ENCODE results near the gene TMEM266. TPM values are rescaled to one million over a fixed set of nuclear protein-coding genes. Genes with fewer than 3 reads are reported as not detected.

TMEM266 gene
- total RNA-seq, 6 donors from 2014 or later = 0.59 to 2.4 (median 1.2) TPM; not detected in 1

DNA sequence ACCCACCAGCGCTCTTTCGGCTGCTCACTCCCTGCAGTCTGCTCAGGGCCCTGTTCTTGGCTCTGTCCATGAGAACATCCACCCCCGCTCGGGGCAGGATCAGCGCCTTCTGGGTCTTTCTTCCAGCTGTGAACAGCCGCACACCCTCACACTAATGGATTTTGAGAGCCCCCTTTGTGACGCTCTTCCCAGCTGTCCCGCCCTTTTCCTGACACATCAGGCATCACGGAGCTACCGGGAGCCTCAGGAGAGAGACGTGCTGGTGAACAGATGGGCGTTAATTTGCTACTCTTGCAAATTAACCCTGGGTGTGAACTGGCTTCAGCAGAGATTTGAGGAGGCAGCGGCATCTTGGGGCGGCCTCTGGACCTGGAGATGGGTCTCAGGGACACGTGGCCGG, 113.0 kb downstream of the TMEM266 start:
- H3K27ac ChIP-seq = no peak overlapping the region
- H3K36me3 ChIP-seq = no peaks in the 10 kb centered on the region
- peaks cover 0 to 13% (median 11%) of the 10 kb centered on the region in 4 donors for H3K4me1 ChIP-seq
- WGBS, 2 donors = 75 to 88% methylated on average over 16 of the region's 16 CpGs
- DNase-seq = no peak
- no peak overlapping the region for H3K4me3 ChIP-seq
- H3K9me3 ChIP-seq = no peaks in the 10 kb centered on the region
- no peak for ATAC-seq (ENCODE audit: low FRiP score in 2 of 2)
- no peaks in the 10 kb centered on the region for H3K27me3 ChIP-seq
- TF ChIP-seq EP300 (IDR thresholded peaks at IDR 0.05) = no peak
- TF ChIP-seq, protein P1, sequence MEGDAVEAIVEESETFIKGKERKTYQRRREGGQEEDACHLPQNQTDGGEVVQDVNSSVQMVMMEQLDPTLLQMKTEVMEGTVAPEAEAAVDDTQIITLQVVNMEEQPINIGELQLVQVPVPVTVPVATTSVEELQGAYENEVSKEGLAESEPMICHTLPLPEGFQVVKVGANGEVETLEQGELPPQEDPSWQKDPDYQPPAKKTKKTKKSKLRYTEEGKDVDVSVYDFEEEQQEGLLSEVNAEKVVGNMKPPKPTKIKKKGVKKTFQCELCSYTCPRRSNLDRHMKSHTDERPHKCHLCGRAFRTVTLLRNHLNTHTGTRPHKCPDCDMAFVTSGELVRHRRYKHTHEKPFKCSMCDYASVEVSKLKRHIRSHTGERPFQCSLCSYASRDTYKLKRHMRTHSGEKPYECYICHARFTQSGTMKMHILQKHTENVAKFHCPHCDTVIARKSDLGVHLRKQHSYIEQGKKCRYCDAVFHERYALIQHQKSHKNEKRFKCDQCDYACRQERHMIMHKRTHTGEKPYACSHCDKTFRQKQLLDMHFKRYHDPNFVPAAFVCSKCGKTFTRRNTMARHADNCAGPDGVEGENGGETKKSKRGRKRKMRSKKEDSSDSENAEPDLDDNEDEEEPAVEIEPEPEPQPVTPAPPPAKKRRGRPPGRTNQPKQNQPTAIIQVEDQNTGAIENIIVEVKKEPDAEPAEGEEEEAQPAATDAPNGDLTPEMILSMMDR (IDR thresholded peaks at IDR 0.05) = no peak
- no peak for TF ChIP-seq POLR2A (IDR thresholded peaks at IDR 0.05)
- TF ChIP-seq POLR2AphosphoS5 (IDR thresholded peaks at IDR 0.05) = no peak

DNA sequence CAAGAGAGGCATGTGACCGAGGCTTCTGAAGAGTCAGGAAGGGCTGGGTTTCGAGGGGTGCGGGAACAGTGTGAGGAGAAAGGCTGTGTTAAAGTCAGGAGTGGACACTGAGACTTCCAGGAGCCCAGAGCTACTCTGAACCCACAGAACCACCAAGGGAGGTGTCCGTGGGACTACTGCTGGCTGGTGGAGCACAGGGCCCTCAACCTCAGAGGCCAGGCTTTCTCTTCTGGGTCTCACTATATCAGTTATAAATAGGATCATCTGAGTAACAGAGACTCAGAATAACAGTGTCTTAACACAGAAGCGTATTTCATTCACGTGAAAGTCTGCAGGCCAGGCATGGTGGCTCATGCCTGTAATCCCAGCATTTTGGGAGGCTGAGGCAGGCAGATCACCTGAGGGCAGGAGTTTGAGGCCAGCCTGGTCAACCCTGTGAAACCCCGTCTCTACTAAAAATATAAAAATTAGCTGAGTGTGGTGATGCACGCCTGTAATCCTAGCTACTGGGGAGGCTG, 113.6 kb downstream of the TMEM266 start:
- H3K27me3 ChIP-seq = no peaks in the 10 kb centered on the region
- H3K27ac ChIP-seq = no peak overlapping the region
- no peak overlapping the region for H3K4me3 ChIP-seq
- no peak for DNase-seq
- H3K4me1 ChIP-seq = peaks cover 0 to 13% (median 11%) of the 10 kb centered on the region in 4 donors
- 78 to 87% methylated on average over 8 of the region's 8 CpGs for WGBS, 2 donors
- no peaks in the 10 kb centered on the region for H3K36me3 ChIP-seq
- ATAC-seq (ENCODE audit: low FRiP score in 2 of 2) = no peak
- no peaks in the 10 kb centered on the region for H3K9me3 ChIP-seq
- TF ChIP-seq POLR2AphosphoS5 (IDR thresholded peaks at IDR 0.05) = no peak
- TF ChIP-seq EP300 (IDR thresholded peaks at IDR 0.05) = no peak
- TF ChIP-seq, protein P1 (IDR thresholded peaks at IDR 0.05) = no peak

DNA sequence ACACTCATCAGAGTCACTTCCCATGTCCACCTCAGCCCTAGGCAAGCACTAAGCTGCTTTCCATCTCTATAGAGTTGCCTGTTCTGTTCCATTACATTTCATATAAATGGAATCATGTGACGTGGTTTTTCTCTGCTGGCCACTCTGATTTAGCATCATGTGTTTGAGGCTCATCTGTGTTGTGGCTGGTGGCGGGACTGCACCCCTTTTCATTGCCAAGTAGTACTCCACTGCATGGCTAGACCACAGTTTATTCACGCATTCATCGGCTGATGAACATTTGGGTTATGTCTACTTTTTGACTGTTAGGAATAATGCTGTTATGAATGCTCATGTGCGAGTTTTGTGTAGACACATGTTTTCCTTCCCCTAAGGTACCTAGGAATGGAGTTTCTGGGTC, 114.9 kb downstream of the TMEM266 start:
- Histone ChIP-seq H3K27ac (no peak overlapping the region), H3K36me3 (no peaks in the 10 kb centered on the region), H3K9me3 (no peaks in the 10 kb centered on the region), H3K4me1 (peaks cover 0 to 10% (median 7%) of the 10 kb centered on the region in 4 donors), H3K4me3 (no peak overlapping the region), H3K27me3 (no peaks in the 10 kb centered on the region)
- no peak for TF ChIP-seq POLR2AphosphoS5 (IDR thresholded peaks at IDR 0.05)
- 83 to 94% methylated on average over 5 of the region's 5 CpGs for WGBS, 2 donors
- DNase-seq = no peak
- no peak for ATAC-seq (ENCODE audit: low FRiP score in 2 of 2)

DNA sequence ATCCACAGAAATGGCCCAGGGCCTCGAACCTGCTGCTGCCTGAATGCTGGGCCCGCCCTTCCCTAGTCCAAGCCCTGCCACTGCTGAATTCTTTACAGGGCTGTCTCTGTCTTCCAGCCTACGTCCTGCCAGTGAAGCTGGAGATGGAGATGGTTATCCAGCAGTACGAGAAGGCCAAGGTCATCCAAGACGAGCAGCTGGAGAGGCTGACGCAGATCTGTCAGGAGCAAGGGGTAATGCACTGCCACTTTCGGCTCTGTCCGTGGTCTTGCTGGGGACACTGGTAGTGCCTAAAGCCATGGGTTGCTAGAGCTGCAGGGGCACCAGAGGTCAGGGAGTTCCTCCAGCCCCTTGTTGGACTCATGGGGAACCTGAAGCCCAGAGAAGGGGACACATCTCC, 115.7 kb downstream of the TMEM266 start:
- H3K4me1 ChIP-seq = peaks cover 0 to 2% (median 1%) of the 10 kb centered on the region in 4 donors
- H3K4me3 ChIP-seq = no peak overlapping the region
- 87 to 93% methylated on average over 4 to 8 of the region's 8 CpGs for WGBS, 2 donors
- no peaks in the 10 kb centered on the region for H3K27me3 ChIP-seq
- TF ChIP-seq POLR2A (IDR thresholded peaks at IDR 0.05) (no peak), POLR2AphosphoS5 (IDR thresholded peaks at IDR 0.05) (no peak), EP300 (IDR thresholded peaks at IDR 0.05) (no peak)
- TF ChIP-seq, protein P1 (IDR thresholded peaks at IDR 0.05) = no peak
- H3K9me3 ChIP-seq = no peaks in the 10 kb centered on the region
- H3K36me3 ChIP-seq = no peaks in the 10 kb centered on the region
- no peak for DNase-seq
- H3K27ac ChIP-seq = no peak overlapping the region
- ATAC-seq (ENCODE audit: low FRiP score in 2 of 2) = no peak

DNA sequence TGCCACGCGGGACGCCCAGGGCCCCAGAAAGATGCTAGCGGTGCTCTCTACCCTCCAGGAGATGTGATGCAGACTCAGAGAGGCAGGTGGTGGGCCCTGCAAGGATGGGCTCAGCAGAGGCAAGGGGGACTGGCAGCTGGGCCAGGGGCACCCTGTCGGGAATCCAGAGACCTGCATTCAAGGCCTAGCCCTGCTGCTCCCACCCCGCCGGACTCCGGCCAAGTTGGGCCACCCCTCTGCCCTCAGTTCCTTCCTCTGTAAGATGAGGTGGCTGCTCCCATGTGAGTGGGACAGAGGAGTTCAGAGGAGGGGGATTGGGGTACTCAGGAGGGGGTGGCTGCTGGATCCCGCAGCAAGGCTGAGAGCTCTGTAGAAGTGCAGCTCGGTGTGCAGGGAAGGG, 116.3 kb downstream of the TMEM266 start:
- peak in 1 of 2 donors; percentile 60 for DNase-seq
- H3K27me3 ChIP-seq = no peaks in the 10 kb centered on the region

More for the DNA sequence above, 116.3 kb downstream of the TMEM266 start:
- H3K27ac ChIP-seq = no peak overlapping the region
- WGBS, 2 donors = 88 to 98% methylated on average over 6 to 10 of the region's 10 CpGs
- no peaks in the 10 kb centered on the region for H3K9me3 ChIP-seq
- no peak for ATAC-seq (ENCODE audit: low FRiP score in 2 of 2)
- H3K36me3 ChIP-seq = no peaks in the 10 kb centered on the region
- no peak overlapping the region for H3K4me3 ChIP-seq
- TF ChIP-seq EP300 (IDR thresholded peaks at IDR 0.05) = no peak
- TF ChIP-seq, protein P1 (IDR thresholded peaks at IDR 0.05) = no peak
- TF ChIP-seq POLR2A (IDR thresholded peaks at IDR 0.05) = no peak
- no peak for TF ChIP-seq POLR2AphosphoS5 (IDR thresholded peaks at IDR 0.05)
- H3K4me1 ChIP-seq = no peaks in the 10 kb centered on the region

Measured in upper lobe of left lung (tissue), 6 donors.